Thyroid gland (tissue), 4 donors: ENCODE measurements around the gene GALM. TPM values are rescaled to one million over a fixed set of nuclear protein-coding genes. Genes with fewer than 3 reads are reported as not detected.

ENCODE experiments used
- DNase-seq, 2 donors: peaks; one replicate each; pipeline ENCODE4 v3.0.0-alpha.2; 2019
- H3K27ac ChIP-seq, 3 donors: fragments of 200-600 bp; sonication (generic); 1 replicate in 2 of 3; 2 replicates in 1 of 3; pipeline ENCODE4 v1.5.1; 2016 to 2019; ENCODE audit warnings: mild to moderate bottlenecking in 1 of 3, moderate library complexity in 1 of 3
- H3K27me3 ChIP-seq: fragments of 200-600 bp; sonication (generic); one replicate; pipeline ENCODE4 v1.5.1; 2019
- H3K36me3 ChIP-seq, 2 donors: fragments of 200-600 bp; sonication (generic); one replicate each; pipeline ENCODE4 v1.5.1; 2016 to 2019
- H3K4me1 ChIP-seq, 2 donors: fragments of 200-600 bp; sonication (generic); one replicate each; pipeline ENCODE4 v1.5.1; 2017 to 2019
- H3K4me3 ChIP-seq, 3 donors: fragments of 200-600 bp; sonication (generic); replicated peaks in 1 of 3; 1 replicate in 2 of 3; 2 replicates in 1 of 3; pipeline ENCODE4 v1.5.1; 2016; ENCODE audit warnings: mild to moderate bottlenecking in 1 of 3
- H3K9me3 ChIP-seq: fragments of 200-600 bp; sonication (generic); one replicate; pipeline ENCODE4 v1.5.1; 2017
- CTCF ChIP-seq, 6 experiments: fragments of 200-600 bp in 3 of 6; fragments of 450-650 bp in 3 of 6; sonication (generic) in 3 of 6; IDR thresholded peaks; one replicate each; pipeline ENCODE4 v1.5.1; 2016 to 2019; ENCODE audit warnings: antibody characterized with exemption in 6 of 6, mild to moderate bottlenecking in 2 of 6, inconsistent platforms in 1 of 6, moderate library complexity in 1 of 6
- POLR2A ChIP-seq, 2 donors: fragments of 450-650 bp; IDR thresholded peaks; one replicate each; pipeline ENCODE4 v1.6.1; 2017; ENCODE audit warnings: antibody characterized with exemption in 2 of 2, mild to moderate bottlenecking in 2 of 2, moderate library complexity in 1 of 2
- WGBS, 2 donors: methylation state at CpG; one replicate each; pipeline ENCODE4 v1.1.5; 2017; 5-methylcytosine and 5-hydroxymethylcytosine counted together
- intact Hi-C: fragments of 100-400 bp; cut with DNase I; formaldehyde crosslinking; loops from one replicate; pipeline ENCODE4 v1.15.1; 2023
- total RNA-seq, 4 donors: library from RNA; depleted of rRNA; stranded (reverse); fragments of >200 nt; gene quantifications; one replicate each; pipeline ENCODE4 v1.2.3, GENCODE V29; 2016

Gene GALM
- total RNA-seq, 4 donors from 2014 or later = 13.1 to 32.9 (median 25.8) TPM

GRCh38 chr2:38690499-38691420 lies 24.8 kb downstream of the GALM start:
- Histone ChIP-seq H3K36me3 (no peaks in the 10 kb centered on the region), H3K4me3 (no peak overlapping the region), H3K27ac (no peak overlapping the region), H3K4me1 (peaks cover 0 to 10% of the 10 kb centered on the region in 2 donors), H3K9me3 (no peaks in the 10 kb centered on the region), H3K27me3 (no peaks in the 10 kb centered on the region)
- intact Hi-C loops = no loop called here
- TF ChIP-seq CTCF (IDR thresholded peaks at IDR 0.05) (no peak), POLR2A (IDR thresholded peaks at IDR 0.05) (no peak)
- 89 to 91% methylated on average over 8 of the region's 8 CpGs for WGBS, 2 donors
- DNase-seq = no peak

- H3K27ac ChIP-seq = peak overlapping the region in 1 of 3 donors; percentile 26
- H3K4me3 ChIP-seq = no peak overlapping the region
- intact Hi-C loops = no loop called here
- H3K4me1 ChIP-seq = peaks cover 0 to 10% of the 10 kb centered on the region in 2 donors
- H3K9me3 ChIP-seq = no peaks in the 10 kb centered on the region
- TF ChIP-seq CTCF (IDR thresholded peaks at IDR 0.05) (no peak), POLR2A (IDR thresholded peaks at IDR 0.05) (no peak)
- no peaks in the 10 kb centered on the region for H3K27me3 ChIP-seq
- no peak for DNase-seq
- 76 to 82% methylated on average over 2 of the region's 2 CpGs for WGBS, 2 donors
- no peaks in the 10 kb centered on the region for H3K36me3 ChIP-seq
Observed at GRCh38 chr2:38691994-38692393, 26.1 kb downstream of the GALM start.

GRCh38 chr2:38692636-38693318 lies 26.9 kb downstream of the GALM start:
- DNase-seq = peak in 1 of 2 donors; percentile 43
- no peak for TF ChIP-seq CTCF (IDR thresholded peaks at IDR 0.05)
- no peak for TF ChIP-seq POLR2A (IDR thresholded peaks at IDR 0.05)

GRCh38 chr2:38697116-38697840 lies 31.4 kb downstream of the GALM start:
- WGBS, 2 donors = 75 to 82% methylated on average over 8 of the region's 8 CpGs
- TF ChIP-seq CTCF (IDR thresholded peaks at IDR 0.05) (no peak), POLR2A (IDR thresholded peaks at IDR 0.05) (no peak)
- intact Hi-C loops = no loop called here
- Histone ChIP-seq H3K27me3 (no peaks in the 10 kb centered on the region), H3K36me3 (no peaks in the 10 kb centered on the region), H3K4me1 (peaks cover 0 to 9% of the 10 kb centered on the region in 2 donors), H3K27ac (no peak overlapping the region), H3K4me3 (no peak overlapping the region), H3K9me3 (no peaks in the 10 kb centered on the region)
- no peak for DNase-seq

More at GRCh38 chr2:38692636-38693318, 26.9 kb downstream of the GALM start:
- Histone ChIP-seq H3K27me3 (no peaks in the 10 kb centered on the region), H3K4me3 (no peak overlapping the region), H3K9me3 (no peaks in the 10 kb centered on the region), H3K27ac (peak overlapping the region in 1 of 3 donors; percentile 26), H3K36me3 (no peaks in the 10 kb centered on the region), H3K4me1 (peaks cover 0 to 10% of the 10 kb centered on the region in 2 donors)
- intact Hi-C loops = no loop called here
- WGBS, 2 donors = 83 to 86% methylated on average over 7 to 8 of the region's 8 CpGs
